AML-193 (cell line): ENCODE results near the gene RANBP3.
"Not testable (repeated sequence)": the region's sequence is repeated elsewhere in the genome, so short reads cannot be mapped to it uniquely, and the experiment has no call there.

Source experiments
- DNase-seq, 2 experiments: peaks; one replicate each; lab custom pipeline; 2025; lab: John Stamatoyannopoulos, UW

RANBP3 gene

DNA sequence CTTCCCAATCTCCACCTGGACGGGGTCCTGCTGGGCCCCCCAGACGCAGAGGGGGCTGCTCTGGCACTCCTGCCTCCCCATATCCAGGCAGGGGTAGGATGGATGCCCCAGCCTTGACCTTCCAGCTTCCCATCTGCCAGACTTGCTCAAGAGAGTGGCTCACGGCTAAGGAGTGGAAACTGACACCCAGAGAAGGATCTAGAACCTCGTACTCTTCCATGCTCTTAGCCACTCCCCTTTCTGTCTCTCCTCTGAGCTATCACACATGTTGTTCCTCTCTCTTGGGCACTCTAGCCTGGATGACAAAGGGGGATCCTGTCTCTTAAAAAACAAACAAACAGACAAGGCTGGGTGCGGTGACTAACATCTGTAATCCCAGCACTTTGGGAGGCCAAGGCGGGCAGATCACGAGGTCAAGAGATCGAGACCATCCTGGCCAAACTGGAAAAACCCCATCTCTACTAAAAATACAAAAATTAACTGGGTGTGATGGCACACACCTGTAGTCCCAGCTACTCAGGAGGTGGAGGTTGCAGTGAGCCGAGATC is 95.4 kb downstream of the RANBP3 start:
- no peak for DNase-seq

GRCh38 chr19:5881543-5882299 is 96.2 kb downstream of the RANBP3 start:
- no peak for DNase-seq

DNA sequence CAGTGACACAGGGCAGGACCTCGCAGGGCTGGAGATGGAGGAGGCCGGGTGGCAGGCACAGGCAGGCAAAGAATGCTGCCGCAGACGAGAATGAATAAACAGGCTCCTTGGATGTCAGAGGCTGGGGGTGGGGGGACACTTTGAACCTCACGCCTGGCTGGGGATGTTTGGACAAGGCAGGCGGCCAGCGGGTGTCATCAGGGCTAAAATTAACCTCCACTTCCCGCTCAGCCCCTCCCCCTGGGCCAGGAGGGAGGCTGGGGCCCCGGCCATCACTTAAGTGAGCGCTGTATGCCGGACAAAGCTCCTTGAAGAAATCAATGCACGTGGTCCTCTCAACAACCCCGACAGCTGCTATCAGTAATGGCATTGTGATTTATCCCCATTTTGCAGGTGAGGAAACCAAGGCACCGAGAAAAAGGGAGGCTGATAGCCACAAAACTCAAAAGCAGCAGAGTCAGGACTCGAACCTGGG is 97.3 kb downstream of the RANBP3 start:
- DNase-seq: no peak

DNA sequence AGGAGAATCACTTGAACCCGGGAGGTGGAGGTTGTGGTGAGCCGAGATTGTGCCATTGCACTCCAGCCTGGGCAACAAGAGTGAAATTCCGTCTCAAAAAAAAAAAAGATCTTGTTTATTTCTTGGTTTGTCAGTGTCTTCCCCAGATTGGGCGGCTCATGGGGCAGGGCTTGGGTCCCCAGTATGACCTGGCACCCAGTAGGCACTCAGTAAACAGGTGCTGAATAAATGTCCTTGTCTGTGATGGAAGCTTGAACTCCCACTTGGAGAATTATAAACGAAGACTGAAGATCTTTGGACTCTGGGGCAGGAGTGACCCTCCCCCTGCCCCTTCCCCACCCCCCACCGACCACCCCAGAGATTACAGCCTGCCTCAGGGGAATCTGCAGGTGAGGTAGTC is 97.7 kb downstream of the RANBP3 start:
- DNase-seq: no peak

DNA sequence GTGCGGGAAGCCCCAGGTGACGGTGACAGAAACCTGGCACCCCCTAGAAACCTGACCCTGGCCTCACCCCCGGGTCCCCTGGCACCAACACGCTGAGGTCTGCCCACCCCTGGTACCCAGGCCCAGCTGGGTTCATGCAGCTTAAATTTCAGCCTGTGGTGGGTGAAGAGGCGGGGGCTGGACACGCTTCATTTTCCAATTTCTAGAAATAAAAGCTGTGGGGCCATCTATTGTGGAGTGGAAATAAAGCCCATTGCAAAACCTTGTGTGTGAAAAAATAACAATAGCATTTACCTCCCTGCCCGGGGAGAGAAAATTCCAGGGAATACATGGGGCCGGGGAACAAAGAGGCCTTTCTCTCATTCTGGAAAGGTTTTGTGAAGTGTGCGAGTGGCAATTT is 100.1 kb downstream of the RANBP3 start:
- DNase-seq: no peak

GRCh38 chr19:5877427-5877826 is 100.5 kb downstream of the RANBP3 start:
- no peak for DNase-seq

- DNase-seq: not testable (repeated sequence)
These were observed 103.4 kb downstream of the RANBP3 start for GRCh38 chr19:5874496-5874895.

DNA sequence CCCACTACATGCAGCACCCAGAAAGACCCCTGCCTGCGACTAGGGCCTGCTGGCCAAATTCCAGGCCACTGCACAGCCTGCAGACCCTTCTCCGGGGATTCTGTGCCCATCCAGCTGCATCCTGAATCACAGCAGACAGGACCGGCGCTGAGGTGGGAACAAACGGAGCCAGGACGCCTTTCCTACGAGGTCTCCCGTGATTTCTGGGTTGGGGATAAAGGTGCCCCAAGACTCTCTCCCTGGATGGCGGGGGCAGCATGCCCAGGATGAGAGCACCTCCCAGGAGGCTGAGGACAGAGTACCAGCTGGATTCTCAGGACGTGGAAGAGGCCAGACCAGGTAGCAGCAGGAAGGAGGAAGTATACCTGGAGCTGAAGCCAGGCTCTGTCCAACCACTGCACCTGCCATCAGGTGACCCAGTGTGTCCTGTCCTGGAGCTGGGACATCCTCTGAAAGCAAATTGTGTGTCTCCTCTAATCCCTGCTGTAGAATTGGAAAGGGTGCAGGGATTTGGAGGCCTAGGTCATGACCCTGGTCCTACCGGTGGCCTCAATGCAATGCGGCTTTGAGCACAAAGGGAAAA is 104.2 kb downstream of the RANBP3 start:
- DNase-seq: no peak

DNA sequence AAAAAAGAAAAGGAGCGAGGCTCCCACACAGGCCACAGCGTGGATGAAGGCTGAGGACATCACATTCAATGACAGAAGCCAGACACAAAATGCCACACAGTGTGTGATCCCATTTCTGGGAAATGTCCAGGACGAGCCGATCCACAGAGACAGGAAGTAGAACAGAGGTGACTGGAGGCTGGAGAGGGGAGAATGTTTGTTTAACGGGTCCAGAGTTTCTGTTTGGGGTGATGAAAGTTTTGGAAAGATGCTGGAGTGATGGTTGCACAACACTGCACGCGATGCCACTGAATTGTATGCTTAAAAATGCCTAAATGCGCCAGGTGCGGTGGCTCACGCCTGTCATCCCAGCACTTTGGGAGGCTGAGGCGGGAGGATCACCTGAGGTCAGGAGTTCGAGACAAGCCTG is 107.0 kb downstream of the RANBP3 start:
- no peak for DNase-seq

DNA sequence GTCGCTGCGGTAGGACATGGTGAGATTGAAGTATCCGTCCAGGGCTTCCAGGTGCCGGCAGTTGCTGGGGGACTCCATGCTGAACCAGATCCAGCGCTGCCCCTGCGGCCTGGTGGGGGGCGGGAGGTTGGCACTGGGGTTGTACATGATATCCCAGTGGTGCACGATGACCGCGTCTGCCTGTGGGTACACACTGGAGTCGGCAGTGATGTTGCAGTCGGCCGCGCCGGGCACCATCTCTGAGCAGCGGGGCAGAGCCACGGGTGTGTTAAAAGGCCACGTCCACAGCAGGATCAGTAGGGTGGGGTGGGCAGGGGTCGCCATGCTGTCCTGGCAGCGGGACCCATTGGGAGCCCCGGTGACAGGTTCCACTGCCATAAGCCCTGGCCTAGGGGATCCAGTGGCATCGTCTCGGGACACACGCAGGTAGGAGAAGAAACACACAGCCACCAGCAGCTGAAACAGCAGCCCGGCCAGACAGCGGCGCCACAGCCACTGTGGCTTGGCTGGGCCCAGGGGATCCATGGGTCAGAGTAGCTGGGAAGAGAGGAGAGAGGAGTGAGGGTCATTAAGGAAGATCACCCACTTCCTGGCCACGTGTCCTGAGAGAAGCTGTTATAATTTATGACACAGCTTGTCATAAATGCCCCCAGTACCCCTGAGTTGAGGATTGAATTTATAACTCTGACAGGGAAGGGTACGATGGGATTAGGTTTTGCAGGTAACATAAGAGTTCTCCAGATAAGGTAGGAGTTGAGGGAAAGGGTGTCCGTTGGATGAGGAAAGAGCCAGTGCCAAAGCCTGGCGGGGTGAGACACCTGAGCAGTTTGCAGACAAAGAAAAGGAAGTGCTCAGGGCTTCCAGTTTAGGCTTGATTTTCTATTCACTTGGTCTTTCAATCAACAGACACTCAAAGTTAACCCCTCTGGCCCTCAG is 110.5 kb downstream of the RANBP3 start:
- no peak for DNase-seq
